H9 (cell line): ENCODE data around the gene GPR84. TPM values are rescaled to one million over a fixed set of nuclear protein-coding genes. Genes with fewer than 3 reads are reported as not detected.

Experiments
- DNase-seq: peaks from one replicate; pipeline ENCODE4 v3.0.0-alpha.2; 2017
- H2AFZ ChIP-seq: one replicate; pipeline ENCODE4 v1.6.1; 2013; ENCODE audit warnings: mild to moderate bottlenecking, low read length, control low read depth, moderate library complexity
- H2AK5ac ChIP-seq: 2 replicates; pipeline ENCODE4 v1.6.1; 2013; ENCODE audit warnings: low read length, control low read depth, mixed read lengths; ENCODE audit not compliant: insufficient read length
- H2BK120ac ChIP-seq: one replicate; pipeline ENCODE4 v1.6.1; 2013; ENCODE audit warnings: low read depth, mild to moderate bottlenecking, low read length, control low read depth, inconsistent platforms; ENCODE audit not compliant: poor library complexity, severe bottlenecking
- H2BK12ac ChIP-seq: 2 replicates; pipeline ENCODE4 v1.6.1; 2013; ENCODE audit warnings: low read length, control low read depth, mixed read lengths, low read depth; ENCODE audit not compliant: insufficient read length
- H2BK15ac ChIP-seq: 2 replicates; pipeline ENCODE4 v1.6.1; 2013; ENCODE audit warnings: low read depth, low read length, control low read depth
- H2BK20ac ChIP-seq: one replicate; pipeline ENCODE4 v1.6.1; 2013; ENCODE audit warnings: low read depth, mild to moderate bottlenecking, low read length, control low read depth, inconsistent platforms; ENCODE audit not compliant: poor library complexity, severe bottlenecking
- H2BK5ac ChIP-seq: 2 replicates; pipeline ENCODE4 v1.6.1; 2013; ENCODE audit warnings: low read length, control low read depth, mixed read lengths; ENCODE audit not compliant: insufficient read length
- H3K14ac ChIP-seq: 2 replicates; pipeline ENCODE4 v1.6.1; 2013; ENCODE audit warnings: low read length, control low read depth; ENCODE audit not compliant: insufficient read depth
- H3K18ac ChIP-seq: 2 replicates; pipeline ENCODE4 v1.6.1; 2013; ENCODE audit warnings: low read depth, mild to moderate bottlenecking, mixed read lengths, low read length, control low read depth; ENCODE audit not compliant: insufficient read length
- H3K23ac ChIP-seq: 2 replicates; pipeline ENCODE4 v1.6.1; 2013; ENCODE audit warnings: low read length, control low read depth, mixed read lengths, low read depth; ENCODE audit not compliant: insufficient read length
- H3K23me2 ChIP-seq: 2 replicates; pipeline ENCODE4 v1.6.1; 2013; ENCODE audit warnings: low read depth, mild to moderate bottlenecking, mixed read lengths, low read length, control low read depth; ENCODE audit not compliant: insufficient read length, poor library complexity, severe bottlenecking
- H3K27ac ChIP-seq: 2 replicates; pipeline ENCODE4 v1.5.1; 2013; ENCODE audit warnings: low read length, control low read depth, mixed read lengths, low read depth; ENCODE audit not compliant: insufficient read length
- H3K27me3 ChIP-seq: 2 replicates; pipeline ENCODE4 v1.6.1; 2013; ENCODE audit warnings: low read length, control low read depth, inconsistent platforms; ENCODE audit not compliant: insufficient read depth
- H3K4ac ChIP-seq: 2 replicates; pipeline ENCODE4 v1.6.1; 2013; ENCODE audit warnings: low read depth, mild to moderate bottlenecking, control low read depth, inconsistent platforms, low read length, moderate library complexity
- H3K4me1 ChIP-seq: 2 replicates; pipeline ENCODE4 v1.6.1; 2013; ENCODE audit warnings: low read length, control low read depth, inconsistent platforms; ENCODE audit not compliant: insufficient read depth
- H3K4me2 ChIP-seq: 2 replicates; pipeline ENCODE4 v1.6.1; 2013; ENCODE audit warnings: low read length, control low read depth, mixed read lengths; ENCODE audit not compliant: insufficient read length, insufficient read depth
- H3K56ac ChIP-seq: 2 replicates; pipeline ENCODE4 v1.6.1; 2013; ENCODE audit warnings: low read depth, mild to moderate bottlenecking, mixed read lengths, low read length, control low read depth; ENCODE audit not compliant: insufficient read length
- H3K79me1 ChIP-seq: 2 replicates; pipeline ENCODE4 v1.6.1; 2013; ENCODE audit warnings: low read depth, mild to moderate bottlenecking, moderate library complexity, low read length, control low read depth, inconsistent platforms; ENCODE audit not compliant: insufficient read depth, poor library complexity, severe bottlenecking
- H3K79me2 ChIP-seq: 2 replicates; pipeline ENCODE4 v1.6.1; 2013; ENCODE audit warnings: low read length, control low read depth, inconsistent platforms; ENCODE audit not compliant: insufficient read depth
- H3K9ac ChIP-seq: 2 replicates; pipeline ENCODE4 v1.6.1; 2013; ENCODE audit warnings: low read length, control low read depth, mixed read lengths; ENCODE audit not compliant: insufficient read length; ENCODE audit errors: extremely low read depth
- H3K9me3 ChIP-seq: one replicate; pipeline ENCODE4 v1.6.1; 2013; ENCODE audit warnings: low read depth, low read length, inconsistent platforms; ENCODE audit not compliant: control insufficient read depth
- H3T11ph ChIP-seq: one replicate; pipeline ENCODE4 v1.6.1; 2013; ENCODE audit warnings: mild to moderate bottlenecking, low read length, control low read depth, inconsistent platforms
- H4K20me1 ChIP-seq: one replicate; pipeline ENCODE4 v1.6.1; 2013; ENCODE audit not compliant: control insufficient read depth, insufficient read length, insufficient read depth
- H4K5ac ChIP-seq: 2 replicates; pipeline ENCODE4 v1.6.1; 2013; ENCODE audit warnings: low read depth, mild to moderate bottlenecking, mixed read lengths, low read length, control low read depth; ENCODE audit not compliant: insufficient read length
- H4K8ac ChIP-seq: replicated peaks from 2 replicates; pipeline ENCODE4 v1.6.1; 2013; ENCODE audit warnings: low read length, control low read depth, mixed read lengths, low read depth; ENCODE audit not compliant: insufficient read length
- H4K91ac ChIP-seq: 2 replicates; pipeline ENCODE4 v1.6.1; 2013; ENCODE audit warnings: low read depth, mild to moderate bottlenecking, moderate library complexity, mixed read lengths, low read length, control low read depth; ENCODE audit not compliant: insufficient read length
- H3K27ac Mint-ChIP-seq, 3 experiments: 2 replicates in 2 of 3; 3 replicates in 1 of 3; pipeline ENCODE4 v1.8.0; 2020 to 2021; ENCODE audit warnings: mixed read lengths in 3 of 3, mild to moderate bottlenecking in 1 of 3, moderate library complexity in 1 of 3
- H3K27me3 Mint-ChIP-seq: 2 replicates; pipeline ENCODE4 v1.8.0; 2021; ENCODE audit warnings: low read depth, mild to moderate bottlenecking, moderate library complexity, mixed read lengths
- H3K36me3 Mint-ChIP-seq, 3 experiments: 2 replicates in 2 of 3; 3 replicates in 1 of 3; pipeline ENCODE4 v1.8.0; 2020 to 2021; ENCODE audit warnings: low read depth in 3 of 3, mixed read lengths in 3 of 3; ENCODE audit not compliant: insufficient read depth in 1 of 3
- H3K4me1 Mint-ChIP-seq, 2 experiments: 2 replicates each; pipeline ENCODE4 v1.8.0; 2020; ENCODE audit warnings: mixed read lengths in 2 of 2
- H3K4me3 Mint-ChIP-seq, 2 experiments: 2 replicates in 1 of 2; 3 replicates in 1 of 2; pipeline ENCODE4 v1.8.0; 2020 to 2021; ENCODE audit warnings: mild to moderate bottlenecking in 2 of 2, mixed read lengths in 2 of 2, moderate library complexity in 1 of 2
- H3K9me3 Mint-ChIP-seq, 2 experiments: 2 replicates in 1 of 2; 3 replicates in 1 of 2; pipeline ENCODE4 v1.8.0; 2020; ENCODE audit warnings: mild to moderate bottlenecking in 2 of 2, mixed read lengths in 2 of 2, moderate library complexity in 1 of 2
- CTCF ChIP-seq: fragments of 200-600 bp; sonication (generic); conservative IDR thresholded peaks from 3 replicates; pipeline ENCODE4 v1.8.0; 2021; ENCODE audit warnings: antibody characterized with exemption, mild to moderate bottlenecking
- WGBS: extraction: QIAGEN DNeasy Blood & Tissue Kit; methylation state at CpG from one replicate; pipeline ENCODE4 v1.1.7; 2013; ENCODE audit warnings: missing lambda C conversion rate, low lambda C conversion rate, mixed read lengths; ENCODE audit not compliant: insufficient read length; ENCODE audit errors: extremely low coverage; 5-methylcytosine and 5-hydroxymethylcytosine counted together
- total RNA-seq: library from RNA; stranded (reverse); gene quantifications from 2 replicates; pipeline ENCODE4 v1.2.1, GENCODE V29; 2021

GPR84 gene
- total RNA-seq, 1 experiment from 2014 or later, result not detected

DNA sequence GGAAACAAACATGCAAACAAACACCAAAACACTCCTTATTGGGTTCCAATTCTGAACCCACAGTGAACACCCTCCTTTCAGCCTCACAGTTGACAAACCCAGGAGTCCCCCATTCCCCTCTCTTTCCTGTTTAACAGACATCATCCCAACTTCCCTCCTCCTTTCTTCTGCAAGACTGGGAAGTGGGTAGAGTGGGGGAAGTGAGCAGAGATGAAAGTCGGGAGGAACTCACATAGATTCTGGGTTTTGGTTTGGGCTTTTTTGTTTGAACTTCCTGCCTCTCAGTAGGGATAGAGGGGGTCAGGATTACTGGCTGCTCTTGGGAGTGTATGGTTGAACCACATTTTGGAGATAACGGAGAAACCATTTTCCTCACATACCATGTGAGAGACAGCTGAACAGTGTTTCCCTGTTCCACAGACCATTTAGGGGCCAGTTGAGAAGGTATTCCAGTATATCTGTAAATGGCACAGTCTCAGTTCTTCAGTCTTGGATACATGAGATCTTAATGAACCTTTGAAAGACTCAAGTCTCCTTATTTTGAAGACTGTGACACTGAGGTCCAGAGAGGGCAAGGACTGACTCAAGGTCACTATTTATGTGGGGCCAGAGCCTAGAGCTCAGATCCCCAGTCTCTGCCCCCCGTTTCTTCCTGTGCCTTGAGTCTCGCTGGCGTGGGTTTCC is 3.9 kb upstream of the GPR84 start:
- Histone ChIP-seq H4K20me1 (peaks cover 2% of the 10 kb centered on the region), H3K4ac (no peak overlapping the region), H3K27ac (no peak overlapping the region), H3K27me3 (peaks cover 2% of the 10 kb centered on the region; the same call in 1 of the 2 replicates), H3K9me3 (no peaks in the 10 kb centered on the region), H3K56ac (no peak overlapping the region), H2BK120ac (no peak overlapping the region), H3K23ac (no peak overlapping the region), H3K79me1 (no peaks in the 10 kb centered on the region), H3K23me2 (peaks cover 12% of the 10 kb centered on the region), H3K9ac (no peak overlapping the region), H2BK15ac (no peak overlapping the region), H3K4me2 (peak overlapping the region; percentile 82), H2BK12ac (no peak overlapping the region), H3T11ph (no peak overlapping the region), H4K5ac (no peak overlapping the region), H3K14ac (no peak overlapping the region), H3K4me1 (no peaks in the 10 kb centered on the region), H2BK5ac (no peak overlapping the region), H4K91ac (no peak overlapping the region), H3K79me2 (no peaks in the 10 kb centered on the region), H2AK5ac (no peak overlapping the region), H2BK20ac (no peak overlapping the region), H4K8ac (no peak overlapping the region), H2AFZ (no peak overlapping the region), H3K18ac (no peak overlapping the region)
- Mint-ChIP-seq H3K27ac (no peak overlapping the region; a peak in 1 of 7 replicates), H3K36me3 (peaks cover 4 to 14% (median 10%) of the 10 kb centered on the region in 3 experiments; a peak in 6 of 7 replicates), H3K4me3 (no peak overlapping the region), H3K4me1 (peaks cover 23 to 24% of the 10 kb centered on the region in 2 experiments), H3K27me3 (peaks cover 47% of the 10 kb centered on the region), H3K9me3 (no peaks in the 10 kb centered on the region)
- WGBS, result no CpG with 5 or more reads among the region's 5 CpGs
- DNase-seq, result no peak
- TF ChIP-seq CTCF, result no peak
